ENCODE measurements around the gene PSMA6.
"Not testable (repeated sequence)": the region's sequence is repeated elsewhere in the genome, so short reads cannot be mapped to it uniquely, and the experiment has no call there.

- TF ChIP-seq, protein P1, sequence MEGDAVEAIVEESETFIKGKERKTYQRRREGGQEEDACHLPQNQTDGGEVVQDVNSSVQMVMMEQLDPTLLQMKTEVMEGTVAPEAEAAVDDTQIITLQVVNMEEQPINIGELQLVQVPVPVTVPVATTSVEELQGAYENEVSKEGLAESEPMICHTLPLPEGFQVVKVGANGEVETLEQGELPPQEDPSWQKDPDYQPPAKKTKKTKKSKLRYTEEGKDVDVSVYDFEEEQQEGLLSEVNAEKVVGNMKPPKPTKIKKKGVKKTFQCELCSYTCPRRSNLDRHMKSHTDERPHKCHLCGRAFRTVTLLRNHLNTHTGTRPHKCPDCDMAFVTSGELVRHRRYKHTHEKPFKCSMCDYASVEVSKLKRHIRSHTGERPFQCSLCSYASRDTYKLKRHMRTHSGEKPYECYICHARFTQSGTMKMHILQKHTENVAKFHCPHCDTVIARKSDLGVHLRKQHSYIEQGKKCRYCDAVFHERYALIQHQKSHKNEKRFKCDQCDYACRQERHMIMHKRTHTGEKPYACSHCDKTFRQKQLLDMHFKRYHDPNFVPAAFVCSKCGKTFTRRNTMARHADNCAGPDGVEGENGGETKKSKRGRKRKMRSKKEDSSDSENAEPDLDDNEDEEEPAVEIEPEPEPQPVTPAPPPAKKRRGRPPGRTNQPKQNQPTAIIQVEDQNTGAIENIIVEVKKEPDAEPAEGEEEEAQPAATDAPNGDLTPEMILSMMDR (IDR thresholded peaks at IDR 0.05): not testable (repeated sequence)
- TF ChIP-seq POLR2A (IDR thresholded peaks at IDR 0.05): not testable (repeated sequence)
Measured at GRCh38 chr14:35359655-35360054, 67.5 kb downstream of the PSMA6 start.
